Neutrophil (primary cell): Measurements from ENCODE around the gene MYO5B.

Experiments used
- H3K27ac ChIP-seq: fragments of 200-600 bp; sonication (generic); 2 replicates; pipeline ENCODE4 v1.5.1; 2016; ENCODE audit warnings: mild to moderate bottlenecking, moderate library complexity
- H3K27me3 ChIP-seq: fragments of 200-600 bp; sonication (generic); 2 replicates; pipeline ENCODE4 v1.6.0; 2016; ENCODE audit warnings: mild to moderate bottlenecking
- H3K36me3 ChIP-seq: fragments of 200-600 bp; sonication (generic); 2 replicates; pipeline ENCODE4 v1.5.1; 2017
- H3K4me1 ChIP-seq, 2 experiments: fragments of 200-600 bp in 1 of 2; sonication (generic) in 1 of 2; 1 replicate in 1 of 2; 2 replicates in 1 of 2; pipeline versions ENCODE4 v1.5.1 to v1.6.1; 2013 to 2016; ENCODE audit warnings: low read depth in 1 of 2, low read length in 1 of 2, mild to moderate bottlenecking in 1 of 2, moderate library complexity in 1 of 2; ENCODE audit not compliant: control insufficient read depth in 1 of 2, insufficient read depth in 1 of 2
- H3K4me3 ChIP-seq, 2 experiments: fragments of 200-600 bp in 1 of 2; sonication (generic) in 1 of 2; 1 replicate in 1 of 2; 2 replicates in 1 of 2; pipeline ENCODE4 v1.5.1; 2013 to 2016; ENCODE audit warnings: low read depth in 1 of 2, low read length in 1 of 2, mild to moderate bottlenecking in 1 of 2, moderate library complexity in 1 of 2
- H3K9me3 ChIP-seq: fragments of 200-600 bp; sonication (generic); 2 replicates; pipeline ENCODE4 v1.5.1; 2016
- CTCF ChIP-seq: fragments of 200-600 bp; sonication (generic); IDR thresholded peaks from 2 replicates; pipeline ENCODE4 v1.5.1; 2016; ENCODE audit warnings: antibody characterized with exemption

The MYO5B gene

GRCh38 chr18:50187659-50188058 is 7.3 kb downstream of the MYO5B start:
- peaks cover 93% of the 10 kb centered on the region for H3K27me3 ChIP-seq
- no peaks in the 10 kb centered on the region for H3K36me3 ChIP-seq
- H3K4me1 ChIP-seq = no peaks in the 10 kb centered on the region
- no peaks in the 10 kb centered on the region for H3K9me3 ChIP-seq
- TF ChIP-seq CTCF = no peak
- no peak overlapping the region for H3K4me3 ChIP-seq
- H3K27ac ChIP-seq = no peak overlapping the region

- Histone ChIP-seq H3K27ac (no peak overlapping the region), H3K4me1 (no peaks in the 10 kb centered on the region), H3K4me3 (no peak overlapping the region), H3K9me3 (no peaks in the 10 kb centered on the region), H3K27me3 (peaks cover 93% of the 10 kb centered on the region), H3K36me3 (no peaks in the 10 kb centered on the region)
- no peak for TF ChIP-seq CTCF
Measured at GRCh38 chr18:50186385-50186784, 8.6 kb downstream of the MYO5B start.

GRCh38 chr18:50183556-50183955 is 11.4 kb downstream of the MYO5B start:
- H3K9me3 ChIP-seq = no peaks in the 10 kb centered on the region
- H3K36me3 ChIP-seq = no peaks in the 10 kb centered on the region
- H3K4me1 ChIP-seq = no peaks in the 10 kb centered on the region
- TF ChIP-seq CTCF = no peak
- no peak overlapping the region for H3K4me3 ChIP-seq
- H3K27ac ChIP-seq = no peak overlapping the region
- H3K27me3 ChIP-seq = peaks cover 82% of the 10 kb centered on the region

- H3K9me3 ChIP-seq = no peaks in the 10 kb centered on the region
- H3K36me3 ChIP-seq = no peaks in the 10 kb centered on the region
- no peaks in the 10 kb centered on the region for H3K4me1 ChIP-seq
- peaks cover 83% of the 10 kb centered on the region for H3K27me3 ChIP-seq
- H3K27ac ChIP-seq = no peak overlapping the region
- no peak for TF ChIP-seq CTCF
- no peak overlapping the region for H3K4me3 ChIP-seq
Measured at GRCh38 chr18:50182511-50182910, 12.4 kb downstream of the MYO5B start.

- TF ChIP-seq CTCF = no peak
- Histone ChIP-seq H3K4me1 (no peaks in the 10 kb centered on the region), H3K4me3 (no peak overlapping the region), H3K27ac (no peak overlapping the region), H3K27me3 (peaks cover 80% of the 10 kb centered on the region), H3K36me3 (no peaks in the 10 kb centered on the region), H3K9me3 (no peaks in the 10 kb centered on the region)
Measured at GRCh38 chr18:50181590-50181989, 13.4 kb downstream of the MYO5B start.

- H3K4me1 ChIP-seq = no peaks in the 10 kb centered on the region
- no peaks in the 10 kb centered on the region for H3K36me3 ChIP-seq
- H3K4me3 ChIP-seq = no peak overlapping the region
- no peak for TF ChIP-seq CTCF
- no peak overlapping the region for H3K27ac ChIP-seq
- H3K9me3 ChIP-seq = no peaks in the 10 kb centered on the region
- H3K27me3 ChIP-seq = peaks cover 74% of the 10 kb centered on the region
Measured at GRCh38 chr18:50179465-50179864, 15.5 kb downstream of the MYO5B start.
